ENCODE results near the gene VWA2. TPM values are rescaled to one million over a fixed set of nuclear protein-coding genes. Genes with fewer than 3 reads are reported as not detected.

The VWA2 gene
- total and polyA plus RNA-seq, 2 donors (not counting 3 experiments of a cell fraction or from before 2014, with no cell fraction given): not detected

DNA sequence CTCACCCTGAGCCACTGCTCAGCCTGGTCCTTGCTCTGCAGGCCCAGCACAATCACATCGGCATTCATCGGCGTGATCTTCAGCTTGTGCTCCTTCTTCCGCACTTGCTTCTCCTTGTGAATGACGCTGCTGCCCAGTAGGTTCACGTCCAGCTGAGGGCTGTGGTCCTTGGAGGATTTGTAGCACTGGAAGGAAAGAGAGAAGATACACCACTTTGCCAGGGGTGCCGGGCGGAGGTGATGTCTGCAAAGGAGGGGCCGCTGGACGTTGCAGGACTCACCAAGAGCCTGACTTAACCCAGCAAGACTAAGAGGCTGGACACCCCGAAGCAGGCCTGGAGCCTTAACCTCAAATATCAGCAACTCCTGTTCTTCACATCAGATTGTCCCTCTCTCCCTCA lies 74.8 kb downstream of the VWA2 start:
- CTCF ChIA-PET: interaction anchor here (2.2 kb wide), 1 partner anchor 10 kb away, joined by 6 read pairs; no protein-coding TSS in a partner anchor
- POLR2A ChIA-PET: no interaction called here
- no peak overlapping the region for H2AFZ ChIP-seq (ENCODE audit: low read depth, low read length)
- H3K27ac ChIP-seq (ENCODE audit: insufficient read depth, low read depth, low read length): no peak overlapping the region
- FAIRE-seq (no peak), DNase-seq (ENCODE audit: low read depth, low spot score) (no peak)
- no peaks in the 10 kb centered on the region for H3K9me3 ChIP-seq (replicated peaks; ENCODE audit: control insufficient read depth, insufficient read depth, low read length)
- H3K4me2 ChIP-seq (ENCODE audit: insufficient read depth, low read length): no peak overlapping the region
- no TSS peak for BruUV-seq (replicated peaks)
- H3K4me1 ChIP-seq (ENCODE audit: control insufficient read depth, extremely low read depth, insufficient read depth, low read length): no peaks in the 10 kb centered on the region
- no peaks in the 10 kb centered on the region for H3K79me2 ChIP-seq (ENCODE audit: control insufficient read depth, insufficient read depth, low read length)
- no peaks in the 10 kb centered on the region for H3K36me3 ChIP-seq (ENCODE audit: control insufficient read depth in 2 of 2, extremely low read depth in 1 of 2, insufficient read depth in 2 of 2, low read length in 2 of 2)
- no peak overlapping the region for H3K9ac ChIP-seq (replicated peaks; ENCODE audit: extremely low read depth, insufficient read depth, low read length)
- TF ChIP-seq, protein P1, sequence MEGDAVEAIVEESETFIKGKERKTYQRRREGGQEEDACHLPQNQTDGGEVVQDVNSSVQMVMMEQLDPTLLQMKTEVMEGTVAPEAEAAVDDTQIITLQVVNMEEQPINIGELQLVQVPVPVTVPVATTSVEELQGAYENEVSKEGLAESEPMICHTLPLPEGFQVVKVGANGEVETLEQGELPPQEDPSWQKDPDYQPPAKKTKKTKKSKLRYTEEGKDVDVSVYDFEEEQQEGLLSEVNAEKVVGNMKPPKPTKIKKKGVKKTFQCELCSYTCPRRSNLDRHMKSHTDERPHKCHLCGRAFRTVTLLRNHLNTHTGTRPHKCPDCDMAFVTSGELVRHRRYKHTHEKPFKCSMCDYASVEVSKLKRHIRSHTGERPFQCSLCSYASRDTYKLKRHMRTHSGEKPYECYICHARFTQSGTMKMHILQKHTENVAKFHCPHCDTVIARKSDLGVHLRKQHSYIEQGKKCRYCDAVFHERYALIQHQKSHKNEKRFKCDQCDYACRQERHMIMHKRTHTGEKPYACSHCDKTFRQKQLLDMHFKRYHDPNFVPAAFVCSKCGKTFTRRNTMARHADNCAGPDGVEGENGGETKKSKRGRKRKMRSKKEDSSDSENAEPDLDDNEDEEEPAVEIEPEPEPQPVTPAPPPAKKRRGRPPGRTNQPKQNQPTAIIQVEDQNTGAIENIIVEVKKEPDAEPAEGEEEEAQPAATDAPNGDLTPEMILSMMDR (IDR thresholded peaks at IDR 0.05; ENCODE audit: extremely low read depth in 1 of 2, insufficient read depth in 1 of 2, low read depth in 1 of 2, low read length in 2 of 2): no peak
- TF ChIP-seq JUN (IDR thresholded peaks at IDR 0.05; ENCODE audit: borderline replicate concordance, insufficient read depth, insufficient read length, low read depth) (no peak), FOS (IDR thresholded peaks at IDR 0.05; ENCODE audit: borderline replicate concordance, insufficient read depth, low read length) (no peak), GATA2 (IDR thresholded peaks at IDR 0.05; ENCODE audit: insufficient read depth, insufficient read length, low read depth, low read length) (no peak), POLR2AphosphoS5 (IDR thresholded peaks at IDR 0.05; ENCODE audit: insufficient read depth, low read depth, low read length) (no peak), POLR2A (IDR thresholded peaks at IDR 0.05; ENCODE audit: low read depth, low read length) (no peak), EZH2 (IDR thresholded peaks at IDR 0.05; ENCODE audit: borderline replicate concordance, low read depth, low read length, severe bottlenecking) (no peak), MYC (IDR thresholded peaks at IDR 0.05; ENCODE audit: low read depth, low read length) (no peak)
- TF ChIP-seq, protein P2, sequence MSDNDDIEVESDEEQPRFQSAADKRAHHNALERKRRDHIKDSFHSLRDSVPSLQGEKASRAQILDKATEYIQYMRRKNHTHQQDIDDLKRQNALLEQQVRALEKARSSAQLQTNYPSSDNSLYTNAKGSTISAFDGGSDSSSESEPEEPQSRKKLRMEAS (IDR thresholded peaks at IDR 0.05; ENCODE audit: insufficient read depth, insufficient read length): no peak
- no peak overlapping the region for H3K4me3 ChIP-seq (replicated peaks in 1 of 3; ENCODE audit: insufficient read depth in 1 of 3, low read depth in 1 of 3, low read length in 3 of 3)
- dilution Hi-C loops (cut with MboI; ENCODE audit: extremely low pct_ligation_motif_present, low sequenced_read_pairs) (no loop called here), intact Hi-C loops (cut with micrococcal nuclease) (no loop called here)
- no peaks in the 10 kb centered on the region for H3K9me1 ChIP-seq (replicated peaks; ENCODE audit: control insufficient read depth, extremely low read depth, insufficient read depth, low read length)
- no peaks in the 10 kb centered on the region for H4K20me1 ChIP-seq (replicated peaks; ENCODE audit: control insufficient read depth, extremely low read depth, insufficient read depth, low read length)
- peaks cover 0 to 5% of the 10 kb centered on the region in 2 experiments for H3K27me3 ChIP-seq (ENCODE audit: control insufficient read depth in 2 of 2, insufficient read depth in 2 of 2, low read length in 2 of 2)
